ENCODE results near the gene CCDC174.

GRCh38 chr3:14631687-14632441 is 19.7 kb upstream of the CCDC174 start:
- TF ChIP-seq POLR2A (IDR thresholded peaks at IDR 0.05), result no peak
- TF ChIP-seq CTCF (IDR thresholded peaks at IDR 0.05), result no peak

Data from thyroid gland (tissue), 4 donors.